Activated CD4-positive, alpha-beta T cell treated with anti-CD3 and anti-CD28 coated beads, Interleukin-2, amount 10 ng/mL, durations not matched to agents 7 days and 5 days (primary cell): ENCODE data around the gene ADAMTS9. TPM values are rescaled to one million over a fixed set of nuclear protein-coding genes. Genes with fewer than 3 reads are reported as not detected.

Source experiments
- CTCF ChIA-PET: fragments of 350-600 bp; sonication (Branson Sonifier 250); formaldehyde crosslinking; loops from one replicate; lab custom pipeline; 2021; ENCODE audit warnings: antibody characterized with exemption; lab: Charles Lee
- POLR2A ChIA-PET: fragments of 350-600 bp; sonication (Branson Sonifier 250); formaldehyde crosslinking; loops from one replicate; lab custom pipeline; 2021; ENCODE audit warnings: antibody characterized with exemption; lab: Charles Lee
- DNase-seq: peaks from one replicate; pipeline ENCODE4 v3.0.0-alpha.2; 2020
- H3K27ac Mint-ChIP-seq: one replicate; pipeline ENCODE4 v1.8.0; 2021; ENCODE audit warnings: mild to moderate bottlenecking, moderate library complexity, mixed read lengths
- H3K27me3 Mint-ChIP-seq: one replicate; pipeline ENCODE4 v1.8.0; 2021; ENCODE audit warnings: mixed read lengths
- H3K36me3 Mint-ChIP-seq: one replicate; pipeline ENCODE4 v1.8.0; 2021; ENCODE audit warnings: low read depth, mixed read lengths
- H3K4me1 Mint-ChIP-seq: one replicate; pipeline ENCODE4 v1.8.0; 2021; ENCODE audit warnings: mixed read lengths
- H3K4me3 Mint-ChIP-seq: one replicate; pipeline ENCODE4 v1.8.0; 2021; ENCODE audit warnings: mild to moderate bottlenecking, moderate library complexity, mixed read lengths
- H3K9me3 Mint-ChIP-seq: one replicate; pipeline ENCODE4 v1.8.0; 2021; ENCODE audit warnings: mixed read lengths
- total RNA-seq, 2 experiments: library from RNA; stranded (reverse); gene quantifications; one replicate each; pipeline ENCODE4 v1.2.3, GENCODE V29; 2021

ADAMTS9 gene
- total RNA-seq, 2 experiments from 2014 or later: not detected

GRCh38 chr3:64638981-64639481, 48.8 kb downstream of the ADAMTS9 start:
- H3K36me3 Mint-ChIP-seq: no peaks in the 10 kb centered on the region
- no peaks in the 10 kb centered on the region for H3K4me1 Mint-ChIP-seq
- DNase-seq: no peak
- POLR2A ChIA-PET: no interaction called here
- H3K9me3 Mint-ChIP-seq: no peaks in the 10 kb centered on the region
- no peak overlapping the region for H3K4me3 Mint-ChIP-seq
- H3K27me3 Mint-ChIP-seq: no peaks in the 10 kb centered on the region
- CTCF ChIA-PET: interaction anchor here (0.6 kb wide), 1 partner anchor 866 kb away, joined by 3 read pairs; no protein-coding TSS in a partner anchor
- no peak overlapping the region for H3K27ac Mint-ChIP-seq

GRCh38 chr3:64638511-64638910, 49.3 kb downstream of the ADAMTS9 start:
- ChIA-PET POLR2A (no interaction called here), CTCF (no interaction called here)
- H3K4me3 Mint-ChIP-seq: no peak overlapping the region
- no peaks in the 10 kb centered on the region for H3K9me3 Mint-ChIP-seq
- H3K4me1 Mint-ChIP-seq: no peaks in the 10 kb centered on the region
- no peaks in the 10 kb centered on the region for H3K36me3 Mint-ChIP-seq
- H3K27me3 Mint-ChIP-seq: no peaks in the 10 kb centered on the region
- no peak overlapping the region for H3K27ac Mint-ChIP-seq
- no peak for DNase-seq

GRCh38 chr3:64634417-64634816, 53.4 kb downstream of the ADAMTS9 start:
- H3K4me1 Mint-ChIP-seq: no peaks in the 10 kb centered on the region
- no peak overlapping the region for H3K27ac Mint-ChIP-seq
- H3K9me3 Mint-ChIP-seq: no peaks in the 10 kb centered on the region
- no peak for DNase-seq
- ChIA-PET POLR2A (no interaction called here), CTCF (no interaction called here)
- no peak overlapping the region for H3K4me3 Mint-ChIP-seq
- no peaks in the 10 kb centered on the region for H3K36me3 Mint-ChIP-seq
- H3K27me3 Mint-ChIP-seq: no peaks in the 10 kb centered on the region

- Mint-ChIP-seq H3K9me3 (no peaks in the 10 kb centered on the region), H3K36me3 (no peaks in the 10 kb centered on the region)
These were observed 55.8 kb downstream of the ADAMTS9 start for GRCh38 chr3:64631951-64632350.

GRCh38 chr3:64627471-64628321, 60.1 kb downstream of the ADAMTS9 start:
- Mint-ChIP-seq H3K27me3 (no peaks in the 10 kb centered on the region), H3K36me3 (no peaks in the 10 kb centered on the region), H3K9me3 (no peaks in the 10 kb centered on the region), H3K4me3 (no peak overlapping the region), H3K27ac (no peak overlapping the region), H3K4me1 (no peaks in the 10 kb centered on the region)
- CTCF ChIA-PET: no interaction called here
- POLR2A ChIA-PET: no interaction called here
- no peak for DNase-seq

More at GRCh38 chr3:64631951-64632350, 55.8 kb downstream of the ADAMTS9 start:
- ChIA-PET CTCF (no interaction called here), POLR2A (interaction anchor here (0.7 kb wide), 1 partner anchor 160 kb away, joined by 3 read pairs; no protein-coding TSS in a partner anchor)
- Mint-ChIP-seq H3K4me3 (no peak overlapping the region), H3K27me3 (no peaks in the 10 kb centered on the region), H3K4me1 (no peaks in the 10 kb centered on the region), H3K27ac (no peak overlapping the region)
- DNase-seq: no peak

GRCh38 chr3:64627042-64627441, 60.8 kb downstream of the ADAMTS9 start:
- Mint-ChIP-seq H3K9me3 (no peaks in the 10 kb centered on the region), H3K27me3 (no peaks in the 10 kb centered on the region), H3K4me1 (no peaks in the 10 kb centered on the region), H3K4me3 (no peak overlapping the region), H3K27ac (no peak overlapping the region), H3K36me3 (no peaks in the 10 kb centered on the region)
- DNase-seq: no peak
- POLR2A ChIA-PET: no interaction called here
- CTCF ChIA-PET: no interaction called here

GRCh38 chr3:64625381-64625780, 62.4 kb downstream of the ADAMTS9 start:
- Mint-ChIP-seq H3K4me3 (no peak overlapping the region), H3K27me3 (no peaks in the 10 kb centered on the region), H3K36me3 (no peaks in the 10 kb centered on the region), H3K9me3 (no peaks in the 10 kb centered on the region), H3K4me1 (no peaks in the 10 kb centered on the region), H3K27ac (no peak overlapping the region)
- ChIA-PET CTCF (no interaction called here), POLR2A (no interaction called here)
- DNase-seq: no peak

- POLR2A ChIA-PET: no interaction called here
- no peak overlapping the region for H3K4me3 Mint-ChIP-seq
- CTCF ChIA-PET: no interaction called here
- no peak overlapping the region for H3K27ac Mint-ChIP-seq
- no peaks in the 10 kb centered on the region for H3K27me3 Mint-ChIP-seq
- H3K9me3 Mint-ChIP-seq: no peaks in the 10 kb centered on the region
- no peaks in the 10 kb centered on the region for H3K36me3 Mint-ChIP-seq
- DNase-seq: no peak
- H3K4me1 Mint-ChIP-seq: no peaks in the 10 kb centered on the region
These were observed 64.7 kb downstream of the ADAMTS9 start for GRCh38 chr3:64623125-64623524.

- ChIA-PET CTCF (no interaction called here), POLR2A (no interaction called here)
- H3K4me3 Mint-ChIP-seq: no peak overlapping the region
- no peaks in the 10 kb centered on the region for H3K36me3 Mint-ChIP-seq
- no peaks in the 10 kb centered on the region for H3K4me1 Mint-ChIP-seq
- no peak for DNase-seq
- no peaks in the 10 kb centered on the region for H3K27me3 Mint-ChIP-seq
- no peaks in the 10 kb centered on the region for H3K9me3 Mint-ChIP-seq
- no peak overlapping the region for H3K27ac Mint-ChIP-seq
These were observed 65.9 kb downstream of the ADAMTS9 start for GRCh38 chr3:64621726-64622395.

GRCh38 chr3:64621275-64621674, 66.5 kb downstream of the ADAMTS9 start:
- POLR2A ChIA-PET: no interaction called here
- no peak overlapping the region for H3K4me3 Mint-ChIP-seq

GRCh38 chr3:64620020-64620419, 67.8 kb downstream of the ADAMTS9 start:
- DNase-seq: no peak
- Mint-ChIP-seq H3K36me3 (no peaks in the 10 kb centered on the region), H3K9me3 (no peaks in the 10 kb centered on the region), H3K27ac (no peak overlapping the region), H3K4me3 (no peak overlapping the region), H3K4me1 (no peaks in the 10 kb centered on the region), H3K27me3 (no peaks in the 10 kb centered on the region)
- CTCF ChIA-PET: no interaction called here
- POLR2A ChIA-PET: no interaction called here

More at GRCh38 chr3:64621275-64621674, 66.5 kb downstream of the ADAMTS9 start:
- no peaks in the 10 kb centered on the region for H3K36me3 Mint-ChIP-seq
- H3K27ac Mint-ChIP-seq: no peak overlapping the region
- no peak for DNase-seq
- no peaks in the 10 kb centered on the region for H3K9me3 Mint-ChIP-seq
- H3K27me3 Mint-ChIP-seq: no peaks in the 10 kb centered on the region
- no peaks in the 10 kb centered on the region for H3K4me1 Mint-ChIP-seq
- CTCF ChIA-PET: no interaction called here

- no peaks in the 10 kb centered on the region for H3K9me3 Mint-ChIP-seq
- no peaks in the 10 kb centered on the region for H3K36me3 Mint-ChIP-seq
- H3K4me3 Mint-ChIP-seq: no peak overlapping the region
- CTCF ChIA-PET: no interaction called here
- POLR2A ChIA-PET: no interaction called here
- DNase-seq: no peak
- no peaks in the 10 kb centered on the region for H3K4me1 Mint-ChIP-seq
- no peak overlapping the region for H3K27ac Mint-ChIP-seq
- no peaks in the 10 kb centered on the region for H3K27me3 Mint-ChIP-seq
These were observed 68.6 kb downstream of the ADAMTS9 start for GRCh38 chr3:64619216-64619615.

GRCh38 chr3:64617610-64618009, 70.2 kb downstream of the ADAMTS9 start:
- H3K36me3 Mint-ChIP-seq: no peaks in the 10 kb centered on the region
- no peaks in the 10 kb centered on the region for H3K9me3 Mint-ChIP-seq
- H3K4me1 Mint-ChIP-seq: no peaks in the 10 kb centered on the region
- H3K27ac Mint-ChIP-seq: no peak overlapping the region
- H3K4me3 Mint-ChIP-seq: no peak overlapping the region
- ChIA-PET CTCF (no interaction called here), POLR2A (no interaction called here)
- DNase-seq: no peak
- H3K27me3 Mint-ChIP-seq: no peaks in the 10 kb centered on the region
